Transverse colon (tissue), 4 donors: Measurements from ENCODE around the gene SV2A. TPM values are rescaled to one million over a fixed set of nuclear protein-coding genes. Genes with fewer than 3 reads are reported as not detected.

ENCODE experiments used
- DNase-seq: peaks from one replicate; pipeline ENCODE4 v3.0.0-alpha.2; 2019
- H3K27ac ChIP-seq, 4 donors: fragments of 200-600 bp; sonication (generic); 2 replicates each; pipeline ENCODE4 v1.5.1; 2016 to 2018; ENCODE audit warnings: inconsistent platforms in 4 of 4
- H3K27me3 ChIP-seq: fragments of 200-600 bp; sonication (generic); 2 replicates; pipeline ENCODE4 v1.5.1; 2017; ENCODE audit warnings: inconsistent platforms
- H3K36me3 ChIP-seq, 4 donors: fragments of 200-600 bp; sonication (generic); 2 replicates each; pipeline ENCODE4 v1.5.1; 2017 to 2019; ENCODE audit warnings: inconsistent platforms in 4 of 4
- H3K4me1 ChIP-seq, 4 donors: fragments of 200-600 bp; sonication (generic); 2 replicates each; pipeline ENCODE4 v1.5.1; 2017 to 2020; ENCODE audit warnings: inconsistent platforms in 4 of 4
- H3K4me3 ChIP-seq, 4 donors: fragments of 200-600 bp; sonication (generic); 1 replicate in 1 of 4; 2 replicates in 3 of 4; pipeline versions ENCODE4 v1.5.1 to v1.6.1; 2017 to 2019; ENCODE audit warnings: inconsistent platforms in 4 of 4
- H3K9me3 ChIP-seq, 2 donors: fragments of 200-600 bp; sonication (generic); 2 replicates each; pipeline ENCODE4 v1.5.1; 2017 to 2019; ENCODE audit warnings: inconsistent platforms in 2 of 2
- CTCF ChIP-seq, 5 experiments: fragments of 200-600 bp in 3 of 5; fragments of 450-650 bp in 2 of 5; sonication (generic) in 3 of 5; IDR thresholded peaks; 1 replicate in 2 of 5; 2 replicates in 3 of 5; pipeline ENCODE4 v1.5.1; 2016 to 2017; ENCODE audit warnings: antibody characterized with exemption in 5 of 5, inconsistent platforms in 3 of 5, mild to moderate bottlenecking in 2 of 5, moderate library complexity in 1 of 5
- EP300 ChIP-seq: sonication (generic); formaldehyde crosslinking; IDR thresholded peaks from one replicate; pipeline ENCODE4 v1.6.1; 2017; ENCODE audit warnings: antibody characterized with exemption, low read depth
- POLR2A ChIP-seq: fragments of 450-650 bp; IDR thresholded peaks from one replicate; pipeline ENCODE4 v1.6.1; 2016; ENCODE audit warnings: antibody characterized with exemption, mild to moderate bottlenecking, moderate library complexity
- POLR2AphosphoS5 ChIP-seq, 3 donors: sonication (generic); formaldehyde crosslinking; IDR thresholded peaks; one replicate each; pipeline ENCODE4 v1.6.1; 2016; ENCODE audit warnings: antibody characterized with exemption in 3 of 3
- WGBS, 2 donors: methylation state at CpG; one replicate each; pipeline ENCODE4 v1.1.5; 2018; ENCODE audit warnings: low coverage in 1 of 2; 5-methylcytosine and 5-hydroxymethylcytosine counted together
- in situ Hi-C, 4 donors: fragments of 200-750 bp; cut with MboI; loops; one replicate each; pipeline versions ENCODE4 v1.15.0 to v1.15.1; 2017; ENCODE audit warnings: low sequenced_read_pairs in 3 of 4, low pct_ligation_motif_present in 1 of 4, low pct_unique_long_range_greater_than_20kb in 1 of 4
- intact Hi-C: fragments of 100-400 bp; cut with DNase I; formaldehyde crosslinking; loops from one replicate; pipeline ENCODE4 v1.15.1; 2023; ENCODE audit warnings: low total_unique reads
- total RNA-seq, 4 donors: library from RNA; depleted of rRNA; stranded (reverse); fragments of >200 nt; gene quantifications; one replicate each; pipeline ENCODE4 v1.1.0, GENCODE V29; 2016

SV2A gene
- total RNA-seq, 4 donors from 2014 or later, result 0.40 to 2.5 (median 1.5) TPM

GRCh38 chr1:149929856-149930255 is 12.2 kb upstream of the SV2A start:
- no peak for DNase-seq
- intact Hi-C loops (loop anchor here (5.0 kb wide), 1 partner anchor 38 kb away; no protein-coding TSS in a partner anchor), in situ Hi-C loops (no loop called here)
- WGBS, 2 donors, result 76% methylated on average over 2 of the region's 2 CpGs; no CpG with 5 or more reads in 1 of the 2 donors
- no peak for TF ChIP-seq POLR2A
- no peak for TF ChIP-seq EP300
- no peak for TF ChIP-seq POLR2AphosphoS5 (IDR thresholded peaks at IDR 0.05)
- no peak for TF ChIP-seq CTCF (IDR thresholded peaks at IDR 0.05)
- Histone ChIP-seq H3K36me3 (peaks cover 0 to 33% (median 13%) of the 10 kb centered on the region in 4 donors), H3K27ac (peak overlapping the region; percentile 18 to 96 (median 96)), H3K4me3 (no peak overlapping the region), H3K4me1 (peaks cover 20 to 89% (median 56%) of the 10 kb centered on the region in 4 donors), H3K9me3 (no peaks in the 10 kb centered on the region), H3K27me3 (no peaks in the 10 kb centered on the region)

GRCh38 chr1:149928401-149928724 is 10.7 kb upstream of the SV2A start:
- in situ Hi-C loops (no loop called here), intact Hi-C loops (loop anchor here (5.0 kb wide), 1 partner anchor 36 kb away; no protein-coding TSS in a partner anchor)
- Histone ChIP-seq H3K9me3 (no peaks in the 10 kb centered on the region), H3K27me3 (no peaks in the 10 kb centered on the region), H3K4me3 (peak overlapping the region in 3 of 4 donors; percentile 82 to 98 (median 83)), H3K4me1 (peaks cover 20 to 80% (median 49%) of the 10 kb centered on the region in 4 donors), H3K27ac (peak overlapping the region; percentile 94 to 96 (median 96)), H3K36me3 (peaks cover 0 to 48% (median 21%) of the 10 kb centered on the region in 4 donors)
- no peak for DNase-seq
- 17% methylated on average over 1 of the region's 1 CpG; no CpG with 5 or more reads in 1 of the 2 donors for WGBS, 2 donors
- TF ChIP-seq EP300 (no peak), POLR2AphosphoS5 (IDR thresholded peaks at IDR 0.05) (no peak), POLR2A (no peak), CTCF (IDR thresholded peaks at IDR 0.05) (no peak)

GRCh38 chr1:149927563-149928400 is 10.1 kb upstream of the SV2A start, which contains the start of gene SF3B4:
Gene SF3B4, minus strand, starts transcription at chr1:149927803. Its CDS starts 44 bp downstream, at chr1:149927759.
- DNase-seq, result peak; percentile 97
- intact Hi-C loops, result loop anchor here (5.0 kb wide), 1 partner anchor 35 kb away; no protein-coding TSS in a partner anchor
- 0 to 1% methylated on average over 10 to 46 of the region's 47 CpGs for WGBS, 2 donors
- Histone ChIP-seq H3K9me3 (no peaks in the 10 kb centered on the region), H3K4me1 (peaks cover 20 to 74% (median 44%) of the 10 kb centered on the region in 4 donors), H3K36me3 (peaks cover 0 to 54% (median 24%) of the 10 kb centered on the region in 4 donors), H3K27ac (peak within 1 kb of the TSS; percentile 94 to 96 (median 96)), H3K27me3 (no peaks in the 10 kb centered on the region), H3K4me3 (peak within 1 kb of the TSS; percentile 82 to 98 (median 86))
- TF ChIP-seq POLR2AphosphoS5 (IDR thresholded peaks at IDR 0.05) (peak; percentile 96), POLR2A (peak; percentile 94), EP300 (no peak), CTCF (IDR thresholded peaks at IDR 0.05) (no peak)
- in situ Hi-C loops, result no loop called here

- H3K4me3 ChIP-seq, result peak overlapping the region; percentile 82 to 98 (median 86)
- peaks cover 0 to 58% (median 26%) of the 10 kb centered on the region in 4 donors for H3K36me3 ChIP-seq
- no peak for DNase-seq
- H3K9me3 ChIP-seq, result no peaks in the 10 kb centered on the region
- no peak for TF ChIP-seq CTCF (IDR thresholded peaks at IDR 0.05)
- TF ChIP-seq POLR2AphosphoS5 (IDR thresholded peaks at IDR 0.05), result no peak
- TF ChIP-seq EP300, result no peak
- no peak for TF ChIP-seq POLR2A
- peaks cover 20 to 70% (median 42%) of the 10 kb centered on the region in 4 donors for H3K4me1 ChIP-seq
- intact Hi-C loops, result loop anchor here (5.0 kb wide), 1 partner anchor 35 kb away; no protein-coding TSS in a partner anchor
- in situ Hi-C loops, result no loop called here
- H3K27me3 ChIP-seq, result no peaks in the 10 kb centered on the region
- WGBS, 2 donors, result 0 to 7% methylated on average over 7 to 10 of the region's 10 CpGs
- peak overlapping the region; percentile 94 to 96 (median 96) for H3K27ac ChIP-seq
Observed at GRCh38 chr1:149927056-149927562, 9.5 kb upstream of the SV2A start.
